Endodermal cell (in vitro differentiated cells): ENCODE measurements around the gene GRN. TPM values are rescaled to one million over a fixed set of nuclear protein-coding genes. Genes with fewer than 3 reads are reported as not detected.
"Not testable (repeated sequence)": the region's sequence is repeated elsewhere in the genome, so short reads cannot be mapped to it uniquely, and the experiment has no call there.

Experiments
- DNase-seq: peaks from one replicate; pipeline ENCODE4 v3.0.0-alpha.2; 2017
- H3K27ac ChIP-seq: 2 replicates; pipeline ENCODE4 v1.5.1; 2013; ENCODE audit warnings: mild to moderate bottlenecking, low read depth, low read length, moderate library complexity
- H3K27me3 ChIP-seq: 2 replicates; pipeline ENCODE4 v1.6.1; 2013; ENCODE audit warnings: mild to moderate bottlenecking, low read length, moderate library complexity; ENCODE audit not compliant: insufficient read depth, control insufficient read depth, poor library complexity, severe bottlenecking
- H3K36me3 ChIP-seq: 2 replicates; pipeline ENCODE4 v1.7.0; 2013; ENCODE audit warnings: mild to moderate bottlenecking, low read length, moderate library complexity; ENCODE audit not compliant: control insufficient read depth, insufficient read depth
- H3K4me1 ChIP-seq: one replicate; pipeline ENCODE4 v1.7.0; 2013; ENCODE audit warnings: low read length; ENCODE audit not compliant: control insufficient read depth, insufficient read depth
- H3K4me3 ChIP-seq: 2 replicates; pipeline ENCODE4 v1.5.1; 2013; ENCODE audit warnings: mild to moderate bottlenecking, low read length, moderate library complexity
- H3K9ac ChIP-seq: 2 replicates; pipeline ENCODE4 v1.6.1; 2013; ENCODE audit warnings: mild to moderate bottlenecking, low read length, moderate library complexity; ENCODE audit not compliant: poor library complexity, severe bottlenecking; ENCODE audit errors: extremely low read depth
- H3K9me3 ChIP-seq: 2 replicates; pipeline ENCODE4 v1.6.1; 2013; ENCODE audit warnings: mild to moderate bottlenecking, low read length, moderate library complexity; ENCODE audit not compliant: control insufficient read depth
- H3K27ac Mint-ChIP-seq: 2 replicates; pipeline ENCODE4 v1.8.0; 2020; ENCODE audit warnings: mixed read lengths
- H3K27me3 Mint-ChIP-seq: 2 replicates; pipeline ENCODE4 v1.8.0; 2021; ENCODE audit warnings: mild to moderate bottlenecking, mixed read lengths; ENCODE audit not compliant: insufficient read depth
- H3K36me3 Mint-ChIP-seq: 2 replicates; pipeline ENCODE4 v1.8.0; 2020; ENCODE audit warnings: low read depth, mixed read lengths
- H3K4me1 Mint-ChIP-seq: 2 replicates; pipeline ENCODE4 v1.8.0; 2020; ENCODE audit warnings: mixed read lengths
- H3K4me3 Mint-ChIP-seq: 2 replicates; pipeline ENCODE4 v1.8.0; 2020; ENCODE audit warnings: mild to moderate bottlenecking, moderate library complexity, mixed read lengths
- H3K9me3 Mint-ChIP-seq: 2 replicates; pipeline ENCODE4 v1.8.0; 2020; ENCODE audit warnings: mild to moderate bottlenecking, mixed read lengths
- CTCF ChIP-seq: fragments of 200-600 bp; sonication (generic); conservative IDR thresholded peaks from 2 replicates; pipeline ENCODE4 v1.5.0; 2021; ENCODE audit warnings: antibody characterized with exemption, mild to moderate bottlenecking
- WGBS, 2 experiments: methylation state at CpG; one replicate each; pipeline versions ENCODE4 v1.1.5 to v1.1.7; 2013; ENCODE audit warnings: missing lambda C conversion rate in 2 of 2, mixed read lengths in 1 of 2; ENCODE audit not compliant: insufficient coverage in 1 of 2, insufficient read length in 1 of 2; 5-methylcytosine and 5-hydroxymethylcytosine counted together
- total RNA-seq, 2 donors: library from RNA; stranded (reverse); fragmentation: NEBNext Ultra II Directional in 1 of 2; extraction: Animal tissue kit (Norgen Biotek cat#: 25700) in 1 of 2; gene quantifications; 2 replicates in 1 of 2; 3 replicates in 1 of 2; pipeline ENCODE4 v1.2.1, GENCODE V29; 2021

GRN gene
- total RNA-seq, 2 donors from 2014 or later: 178 to 205 TPM

GRCh38 chr17:44390250-44390870 lies 45.3 kb downstream of the GRN start:
- H3K4me1 Mint-ChIP-seq: no peaks in the 10 kb centered on the region

GRCh38 chr17:44394112-44394511 lies 49.0 kb downstream of the GRN start:
- H3K9me3 ChIP-seq, H3K4me1 Mint-ChIP-seq, H3K4me1 ChIP-seq, H3K9ac ChIP-seq, H3K4me3 Mint-ChIP-seq, H3K27me3 ChIP-seq, H3K27ac ChIP-seq, H3K27me3 Mint-ChIP-seq, H3K9me3 Mint-ChIP-seq, H3K4me3 ChIP-seq: not testable (repeated sequence)
- 90 to 98% methylated on average over 8 to 9 of the region's 9 CpGs for WGBS, 2 experiments
- peaks cover 41% of the 10 kb centered on the region for H3K36me3 ChIP-seq
- H3K36me3 Mint-ChIP-seq: peaks cover 19% of the 10 kb centered on the region
- peak; percentile 3 for TF ChIP-seq CTCF
- H3K27ac Mint-ChIP-seq: peak overlapping the region; percentile 75
- peak; percentile 59 for DNase-seq

More at GRCh38 chr17:44390250-44390870, 45.3 kb downstream of the GRN start:
- H3K27ac Mint-ChIP-seq: no peak overlapping the region
- Histone ChIP-seq H3K4me3 (no peak overlapping the region), H3K27ac (no peak overlapping the region), H3K36me3 (peaks cover 4% of the 10 kb centered on the region), H3K9ac (no peak overlapping the region), H3K9me3 (no peaks in the 10 kb centered on the region), H3K4me1 (no peaks in the 10 kb centered on the region), H3K27me3 (peaks cover 12% of the 10 kb centered on the region)
- H3K9me3 Mint-ChIP-seq: no peaks in the 10 kb centered on the region
- peaks cover 23% of the 10 kb centered on the region for H3K27me3 Mint-ChIP-seq
- H3K36me3 Mint-ChIP-seq: no peaks in the 10 kb centered on the region
- no peak overlapping the region for H3K4me3 Mint-ChIP-seq
- 94 to 96% methylated on average over 10 of the region's 10 CpGs for WGBS, 2 experiments
- no peak for TF ChIP-seq CTCF
- DNase-seq: no peak

GRCh38 chr17:44394833-44395232 lies 49.7 kb downstream of the GRN start:
- peaks cover 26% of the 10 kb centered on the region for H3K36me3 Mint-ChIP-seq
- H3K4me1 Mint-ChIP-seq: no peaks in the 10 kb centered on the region
- no peak overlapping the region for H3K27ac Mint-ChIP-seq
- no peaks in the 10 kb centered on the region for H3K4me1 ChIP-seq
- H3K27ac ChIP-seq: no peak overlapping the region
- H3K27me3 ChIP-seq: no peaks in the 10 kb centered on the region
- TF ChIP-seq CTCF: no peak
- peaks cover 48% of the 10 kb centered on the region for H3K36me3 ChIP-seq
- H3K9me3 ChIP-seq: no peaks in the 10 kb centered on the region
- no peak overlapping the region for H3K9ac ChIP-seq
- no peaks in the 10 kb centered on the region for H3K27me3 Mint-ChIP-seq
- H3K4me3 ChIP-seq: no peak overlapping the region
- no peak overlapping the region for H3K4me3 Mint-ChIP-seq
- no peak for DNase-seq
- H3K9me3 Mint-ChIP-seq: no peaks in the 10 kb centered on the region
- 95% methylated on average over 2 of the region's 2 CpGs; no CpG with 5 or more reads in 1 of the 2 experiments for WGBS, 2 experiments
